HT1080 (cell line): ENCODE data around the gene CDK18. TPM values are rescaled to one million over a fixed set of nuclear protein-coding genes. Genes with fewer than 3 reads are reported as not detected.
A peak's percentile ranks its signal among the peaks of the same experiment; 100 is the strongest.
"Not testable (repeated sequence)": the region's sequence is repeated elsewhere in the genome, so short reads cannot be mapped to it uniquely, and the experiment has no call there.

Experiments used
- DNase-seq: peaks from one replicate; pipeline ENCODE4 v3.0.0-alpha.2; 2015; ENCODE audit warnings: low read depth
- total RNA-seq: library from RNA; depleted of rRNA; stranded (reverse); fragments of >200 nt; shearing (Covaris generic); gene quantifications from 2 replicates; pipeline ENCODE4 v1.2.3, GENCODE V29; 2014

Gene CDK18
- total RNA-seq, 1 experiment from 2014 or later = 1.7 TPM

- DNase-seq = no peak
These were observed 24.0 kb upstream of the CDK18 start for GRCh38 chr1:205480349-205480985.

- DNase-seq = no peak
These were observed 23.3 kb upstream of the CDK18 start for GRCh38 chr1:205481218-205481617.

- no peak for DNase-seq
These were observed 22.8 kb upstream of the CDK18 start for GRCh38 chr1:205481629-205482151.

GRCh38 chr1:205482587-205482986 lies 21.9 kb upstream of the CDK18 start:
- not testable (repeated sequence) for DNase-seq

- DNase-seq = no peak
These were observed 21.1 kb upstream of the CDK18 start for GRCh38 chr1:205483372-205483771.

GRCh38 chr1:205484985-205485967 lies 19.2 kb upstream of the CDK18 start:
- peak; percentile 73 for DNase-seq

- DNase-seq = no peak
These were observed 18.2 kb upstream of the CDK18 start for GRCh38 chr1:205486258-205486657.

GRCh38 chr1:205488074-205488723 lies 16.3 kb upstream of the CDK18 start:
- peak; percentile 48 for DNase-seq

- DNase-seq = no peak
These were observed 12.7 kb upstream of the CDK18 start for GRCh38 chr1:205491794-205492193.

- DNase-seq = no peak
These were observed 12.2 kb upstream of the CDK18 start for GRCh38 chr1:205492201-205492667.

- DNase-seq = no peak
These were observed 11.7 kb upstream of the CDK18 start for GRCh38 chr1:205492774-205493173.

- peak; percentile 82 for DNase-seq
These were observed 11.0 kb upstream of the CDK18 start for GRCh38 chr1:205493241-205494085.

GRCh38 chr1:205494115-205494514 lies 10.4 kb upstream of the CDK18 start:
- DNase-seq = no peak

GRCh38 chr1:205495237-205495823 lies 9.1 kb upstream of the CDK18 start:
- no peak for DNase-seq

GRCh38 chr1:205496661-205497060 lies 7.8 kb upstream of the CDK18 start:
- DNase-seq = no peak

- no peak for DNase-seq
These were observed 7.1 kb upstream of the CDK18 start for GRCh38 chr1:205497351-205497750.

GRCh38 chr1:205499789-205500188 lies 4.7 kb upstream of the CDK18 start:
- no peak for DNase-seq

- no peak for DNase-seq
These were observed 3.9 kb upstream of the CDK18 start for GRCh38 chr1:205500240-205501233.
